ENCODE data around the gene AGTPBP1.
"Not testable (repeated sequence)": the region's sequence is repeated elsewhere in the genome, so short reads cannot be mapped to it uniquely, and the experiment has no call there.

Gene AGTPBP1

GRCh38 chr9:85719411-85719810, 22.3 kb downstream of the AGTPBP1 start:
- DNase-seq, result not testable (repeated sequence)

GRCh38 chr9:85717818-85718217, 23.9 kb downstream of the AGTPBP1 start:
- not testable (repeated sequence) for DNase-seq

GRCh38 chr9:85717220-85717619, 24.5 kb downstream of the AGTPBP1 start:
- no peak for DNase-seq

GRCh38 chr9:85716031-85716877, 25.5 kb downstream of the AGTPBP1 start:
- no peak for DNase-seq

- no peak for DNase-seq
These were observed 26.2 kb downstream of the AGTPBP1 start for GRCh38 chr9:85715587-85715986.

GRCh38 chr9:85713897-85714296, 27.9 kb downstream of the AGTPBP1 start:
- no peak for DNase-seq

- DNase-seq, result no peak
These were observed 37.0 kb downstream of the AGTPBP1 start for GRCh38 chr9:85704744-85705143.

GRCh38 chr9:85703398-85703797, 38.4 kb downstream of the AGTPBP1 start:
- DNase-seq, result no peak

GRCh38 chr9:85702726-85703289, 38.9 kb downstream of the AGTPBP1 start:
- DNase-seq, result peak in 2 of 14 donors; percentile 12 to 31

- no peak for DNase-seq
These were observed 39.6 kb downstream of the AGTPBP1 start for GRCh38 chr9:85702191-85702590.

GRCh38 chr9:85700330-85700729, 41.4 kb downstream of the AGTPBP1 start:
- DNase-seq, result no peak

- no peak for DNase-seq
These were observed 53.4 kb downstream of the AGTPBP1 start for GRCh38 chr9:85688361-85688760.

GRCh38 chr9:85685081-85685480, 56.7 kb downstream of the AGTPBP1 start:
- no peak for DNase-seq

- DNase-seq, result no peak
These were observed 65.0 kb downstream of the AGTPBP1 start for GRCh38 chr9:85676790-85677189.

GRCh38 chr9:85667374-85667773, 74.4 kb downstream of the AGTPBP1 start:
- DNase-seq, result no peak

- DNase-seq, result no peak
These were observed 75.7 kb downstream of the AGTPBP1 start for GRCh38 chr9:85666086-85666485.

GRCh38 chr9:85662573-85662972, 79.2 kb downstream of the AGTPBP1 start:
- DNase-seq, result no peak

GRCh38 chr9:85658716-85659115, 83.0 kb downstream of the AGTPBP1 start:
- no peak for DNase-seq

- no peak for DNase-seq
These were observed 88.6 kb downstream of the AGTPBP1 start for GRCh38 chr9:85653153-85653552.

GRCh38 chr9:85647571-85647970, 94.2 kb downstream of the AGTPBP1 start:
- no peak for DNase-seq

- no peak for DNase-seq
These were observed 95.7 kb downstream of the AGTPBP1 start for GRCh38 chr9:85645909-85646627.

GRCh38 chr9:85640425-85640824, 101.3 kb downstream of the AGTPBP1 start:
- DNase-seq, result no peak

GRCh38 chr9:85639675-85640186, 102.0 kb downstream of the AGTPBP1 start:
- DNase-seq, result no peak

Measured in C1 segment of cervical spinal cord (tissue), 14 donors.